GM19099 (cell line): ENCODE results near the gene AP5S1.

Experiments
- POLR2A ChIP-seq: IDR thresholded peaks from 3 replicates; pipeline ENCODE4 v1.6.1; 2011; ENCODE audit warnings: low read depth; ENCODE audit not compliant: insufficient read length; ENCODE audit errors: extremely low read depth

The AP5S1 gene

GRCh38 chr20:3820048-3820900 is at the start of gene AP5S1:
Gene AP5S1 (plus strand): TSS chr20:3820547. CDS start chr20:3822118, 1,571 bp downstream.
- peak; percentile 91 for TF ChIP-seq POLR2A

- TF ChIP-seq POLR2A = no peak
Observed at GRCh38 chr20:3771552-3772058, 48.7 kb upstream of the AP5S1 start.

GRCh38 chr20:3775457-3776108 is 44.8 kb upstream of the AP5S1 start:
- no peak for TF ChIP-seq POLR2A

- no peak for TF ChIP-seq POLR2A
Observed at GRCh38 chr20:3777381-3777715, 43.0 kb upstream of the AP5S1 start.

GRCh38 chr20:3777716-3778629 is 42.4 kb upstream of the AP5S1 start:
- no peak for TF ChIP-seq POLR2A

- no peak for TF ChIP-seq POLR2A
Observed at GRCh38 chr20:3778976-3779375, 41.4 kb upstream of the AP5S1 start.

GRCh38 chr20:3781153-3781910 is 39.0 kb upstream of the AP5S1 start, which contains the start of gene SPEF1:
Gene SPEF1 (minus strand): TSS chr20:3781448. CDS start chr20:3781287, 161 bp downstream.
- TF ChIP-seq POLR2A = peak; percentile 26

- TF ChIP-seq POLR2A = no peak
Observed at GRCh38 chr20:3782597-3782996, 37.8 kb upstream of the AP5S1 start.

- TF ChIP-seq POLR2A = no peak
Observed at GRCh38 chr20:3783068-3783489, 37.3 kb upstream of the AP5S1 start.

GRCh38 chr20:3783511-3784195 is 36.7 kb upstream of the AP5S1 start:
- no peak for TF ChIP-seq POLR2A

- peak; percentile 15 for TF ChIP-seq POLR2A
Observed at GRCh38 chr20:3784216-3784853, 36.0 kb upstream of the AP5S1 start.

GRCh38 chr20:3784863-3785239 is 35.5 kb upstream of the AP5S1 start:
- no peak for TF ChIP-seq POLR2A
